Measurements from ENCODE around the gene RGS9BP. TPM values are rescaled to one million over a fixed set of nuclear protein-coding genes. Genes with fewer than 3 reads are reported as not detected.
"Not testable (repeated sequence)": the region's sequence is repeated elsewhere in the genome, so short reads cannot be mapped to it uniquely, and the experiment has no call there.

Gene RGS9BP
- total and polyA plus RNA-seq, 4 donors: 0.29 to 2.3 (median 0.42) TPM

- WGBS (ENCODE audit: insufficient coverage): 68% methylated on average over 6 of the region's 7 CpGs
- Histone ChIP-seq H3K4me3 (ENCODE audit: low read depth, low read length) (peak overlapping the region; percentile 41), H3K9me3 (ENCODE audit: control insufficient read depth, insufficient read depth, low read length) (no peaks in the 10 kb centered on the region), H3K36me3 (ENCODE audit: control insufficient read depth, insufficient read depth, low read length) (peaks cover 3% of the 10 kb centered on the region), H3K27ac (ENCODE audit: low read depth, low read length) (no peak overlapping the region), H3K4me1 (ENCODE audit: control insufficient read depth, insufficient read depth, low read length) (peaks cover 26% of the 10 kb centered on the region), H3K27me3 (ENCODE audit: control insufficient read depth, insufficient read depth, low read length) (no peaks in the 10 kb centered on the region)
- DNase-seq (ENCODE audit: low read depth in 4 of 6, low spot score in 6 of 6): no peak
Measured at GRCh38 chr19:32692727-32693061, 17.0 kb downstream of the RGS9BP start.

GRCh38 chr19:32693151-32694108, 17.8 kb downstream of the RGS9BP start:
- peaks cover 26% of the 10 kb centered on the region for H3K4me1 ChIP-seq (ENCODE audit: control insufficient read depth, insufficient read depth, low read length)
- not testable (repeated sequence) for H3K27me3 ChIP-seq (ENCODE audit: control insufficient read depth, insufficient read depth, low read length); H3K27ac ChIP-seq (ENCODE audit: low read depth, low read length); H3K36me3 ChIP-seq (ENCODE audit: control insufficient read depth, insufficient read depth, low read length); DNase-seq (ENCODE audit: low read depth in 4 of 6, low spot score in 6 of 6); H3K4me3 ChIP-seq (ENCODE audit: low read depth, low read length); H3K9me3 ChIP-seq (ENCODE audit: control insufficient read depth, insufficient read depth, low read length)
- WGBS (ENCODE audit: insufficient coverage): 98% methylated on average over 12 of the region's 20 CpGs

- 92% methylated on average over 2 of the region's 2 CpGs for WGBS (ENCODE audit: insufficient coverage)
- H3K27ac ChIP-seq (ENCODE audit: low read depth, low read length); H3K36me3 ChIP-seq (ENCODE audit: control insufficient read depth, insufficient read depth, low read length); H3K9me3 ChIP-seq (ENCODE audit: control insufficient read depth, insufficient read depth, low read length); DNase-seq (ENCODE audit: low read depth in 4 of 6, low spot score in 6 of 6); H3K27me3 ChIP-seq (ENCODE audit: control insufficient read depth, insufficient read depth, low read length); H3K4me3 ChIP-seq (ENCODE audit: low read depth, low read length): not testable (repeated sequence)
- peaks cover 26% of the 10 kb centered on the region for H3K4me1 ChIP-seq (ENCODE audit: control insufficient read depth, insufficient read depth, low read length)
Measured at GRCh38 chr19:32694316-32694715, 18.7 kb downstream of the RGS9BP start.

GRCh38 chr19:32694851-32695250, 19.2 kb downstream of the RGS9BP start:
- H3K9me3 ChIP-seq (ENCODE audit: control insufficient read depth, insufficient read depth, low read length): not testable (repeated sequence)

GRCh38 chr19:32695506-32695905, 19.9 kb downstream of the RGS9BP start:
- H3K9me3 ChIP-seq (ENCODE audit: control insufficient read depth, insufficient read depth, low read length); H3K4me3 ChIP-seq (ENCODE audit: low read depth, low read length); DNase-seq (ENCODE audit: low read depth in 4 of 6, low spot score in 6 of 6); H3K27ac ChIP-seq (ENCODE audit: low read depth, low read length); H3K36me3 ChIP-seq (ENCODE audit: control insufficient read depth, insufficient read depth, low read length); H3K27me3 ChIP-seq (ENCODE audit: control insufficient read depth, insufficient read depth, low read length): not testable (repeated sequence)
- WGBS (ENCODE audit: insufficient coverage): 100% methylated on average over 1 of the region's 6 CpGs
- peaks cover 26% of the 10 kb centered on the region for H3K4me1 ChIP-seq (ENCODE audit: control insufficient read depth, insufficient read depth, low read length)

More at GRCh38 chr19:32694851-32695250, 19.2 kb downstream of the RGS9BP start:
- not testable (repeated sequence) for H3K36me3 ChIP-seq (ENCODE audit: control insufficient read depth, insufficient read depth, low read length); H3K27ac ChIP-seq (ENCODE audit: low read depth, low read length); H3K27me3 ChIP-seq (ENCODE audit: control insufficient read depth, insufficient read depth, low read length); DNase-seq (ENCODE audit: low read depth in 4 of 6, low spot score in 6 of 6); H3K4me3 ChIP-seq (ENCODE audit: low read depth, low read length)
- peaks cover 26% of the 10 kb centered on the region for H3K4me1 ChIP-seq (ENCODE audit: control insufficient read depth, insufficient read depth, low read length)
- WGBS (ENCODE audit: insufficient coverage): no CpG with 5 or more reads among the region's 2 CpGs

- not testable (repeated sequence) for H3K27ac ChIP-seq (ENCODE audit: low read depth, low read length); H3K9me3 ChIP-seq (ENCODE audit: control insufficient read depth, insufficient read depth, low read length); H3K4me3 ChIP-seq (ENCODE audit: low read depth, low read length); H3K36me3 ChIP-seq (ENCODE audit: control insufficient read depth, insufficient read depth, low read length); DNase-seq (ENCODE audit: low read depth in 4 of 6, low spot score in 6 of 6); H3K27me3 ChIP-seq (ENCODE audit: control insufficient read depth, insufficient read depth, low read length)
- peaks cover 16% of the 10 kb centered on the region for H3K4me1 ChIP-seq (ENCODE audit: control insufficient read depth, insufficient read depth, low read length)
- WGBS (ENCODE audit: insufficient coverage): 96% methylated on average over 3 of the region's 3 CpGs
Measured at GRCh38 chr19:32696771-32697170, 21.1 kb downstream of the RGS9BP start.

- 95% methylated on average over 4 of the region's 7 CpGs for WGBS (ENCODE audit: insufficient coverage)
- not testable (repeated sequence) for H3K27me3 ChIP-seq (ENCODE audit: control insufficient read depth, insufficient read depth, low read length); DNase-seq (ENCODE audit: low read depth in 4 of 6, low spot score in 6 of 6); H3K27ac ChIP-seq (ENCODE audit: low read depth, low read length); H3K4me1 ChIP-seq (ENCODE audit: control insufficient read depth, insufficient read depth, low read length); H3K4me3 ChIP-seq (ENCODE audit: low read depth, low read length); H3K9me3 ChIP-seq (ENCODE audit: control insufficient read depth, insufficient read depth, low read length); H3K36me3 ChIP-seq (ENCODE audit: control insufficient read depth, insufficient read depth, low read length)
Measured at GRCh38 chr19:32700129-32700528, 24.5 kb downstream of the RGS9BP start.

- 77% methylated on average over 3 of the region's 5 CpGs for WGBS (ENCODE audit: insufficient coverage)
- no peaks in the 10 kb centered on the region for H3K4me1 ChIP-seq (ENCODE audit: control insufficient read depth, insufficient read depth, low read length)
- H3K36me3 ChIP-seq (ENCODE audit: control insufficient read depth, insufficient read depth, low read length): peaks cover 3% of the 10 kb centered on the region
- peaks cover 5% of the 10 kb centered on the region for H3K9me3 ChIP-seq (ENCODE audit: control insufficient read depth, insufficient read depth, low read length)
- H3K4me3 ChIP-seq (ENCODE audit: low read depth, low read length): no peak overlapping the region
- H3K27me3 ChIP-seq (ENCODE audit: control insufficient read depth, insufficient read depth, low read length): no peaks in the 10 kb centered on the region
- H3K27ac ChIP-seq (ENCODE audit: low read depth, low read length): no peak overlapping the region
- DNase-seq (ENCODE audit: low read depth in 4 of 6, low spot score in 6 of 6): no peak
Measured at GRCh38 chr19:32702010-32702409, 26.4 kb downstream of the RGS9BP start.

GRCh38 chr19:32704006-32704405, 28.4 kb downstream of the RGS9BP start:
- H3K27me3 ChIP-seq (ENCODE audit: control insufficient read depth, insufficient read depth, low read length); H3K27ac ChIP-seq (ENCODE audit: low read depth, low read length); DNase-seq (ENCODE audit: low read depth in 4 of 6, low spot score in 6 of 6); H3K4me1 ChIP-seq (ENCODE audit: control insufficient read depth, insufficient read depth, low read length); H3K9me3 ChIP-seq (ENCODE audit: control insufficient read depth, insufficient read depth, low read length); H3K4me3 ChIP-seq (ENCODE audit: low read depth, low read length); H3K36me3 ChIP-seq (ENCODE audit: control insufficient read depth, insufficient read depth, low read length): not testable (repeated sequence)
- 80% methylated on average over 2 of the region's 2 CpGs for WGBS (ENCODE audit: insufficient coverage)

- no peak overlapping the region for H3K4me3 ChIP-seq (ENCODE audit: low read depth, low read length)
- H3K36me3 ChIP-seq (ENCODE audit: control insufficient read depth, insufficient read depth, low read length): peaks cover 11% of the 10 kb centered on the region
- DNase-seq (ENCODE audit: low read depth in 4 of 6, low spot score in 6 of 6): no peak
- no peaks in the 10 kb centered on the region for H3K27me3 ChIP-seq (ENCODE audit: control insufficient read depth, insufficient read depth, low read length)
- 93% methylated on average over 2 of the region's 3 CpGs for WGBS (ENCODE audit: insufficient coverage)
- peaks cover 5% of the 10 kb centered on the region for H3K9me3 ChIP-seq (ENCODE audit: control insufficient read depth, insufficient read depth, low read length)
- no peaks in the 10 kb centered on the region for H3K4me1 ChIP-seq (ENCODE audit: control insufficient read depth, insufficient read depth, low read length)
- no peak overlapping the region for H3K27ac ChIP-seq (ENCODE audit: low read depth, low read length)
Measured at GRCh38 chr19:32708457-32708856, 32.8 kb downstream of the RGS9BP start.

Measured in spinal cord (tissue), 10 donors.